K562 (cell line): ENCODE results near the gene PDE8B. TPM values are rescaled to one million over a fixed set of nuclear protein-coding genes. Genes with fewer than 3 reads are reported as not detected.

Experiments used
- ARHGAP35 ChIP-seq: fragments of 450-650 bp; IDR thresholded peaks from 2 replicates; pipeline ENCODE4 v1.6.1; 2018; ENCODE audit not compliant: partially characterized antibody
- BMI1 ChIP-seq: fragments of 150-350 bp; IDR thresholded peaks from 2 replicates; pipeline ENCODE4 v1.6.1; 2014; ENCODE audit warnings: low read length
- CEBPG ChIP-seq, 3 experiments: fragments of 200-800 bp in 1 of 3; sonication (Bioruptor generic) in 1 of 3; sonication (generic) in 1 of 3; formaldehyde crosslinking in 1 of 3; IDR thresholded peaks in 2 of 3; conservative IDR thresholded peaks in 1 of 3; 2 replicates each; pipeline versions ENCODE4 v1.6.1 to v1.8.0; 2016 to 2022; ENCODE audit warnings: missing compliant biosample characterization in 2 of 3, missing genetic modification characterization in 2 of 3, mild to moderate bottlenecking in 1 of 3, missing genetic modification reagents in 1 of 3
- CREB5 ChIP-seq: fragments of 250-450 bp; sonication (Bioruptor Pico); IDR thresholded peaks from 2 replicates; pipeline ENCODE4 v1.5.0; 2020; ENCODE audit warnings: mild to moderate bottlenecking
- CSDE1 ChIP-seq, 2 experiments: fragments of 450-650 bp; IDR thresholded peaks; 2 replicates each; pipeline ENCODE4 v1.6.1; 2016; ENCODE audit warnings: mild to moderate bottlenecking in 1 of 2
- E2F3 ChIP-seq: fragments of 250-450 bp; sonication (Bioruptor Pico); IDR thresholded peaks from 2 replicates; pipeline ENCODE4 v1.4.0; 2020; ENCODE audit warnings: mild to moderate bottlenecking
- FOXA1 ChIP-seq: fragments of 450-650 bp; IDR thresholded peaks from 2 replicates; pipeline ENCODE4 v1.6.1; 2016; ENCODE audit warnings: mild to moderate bottlenecking, borderline replicate concordance
- FOXA3 ChIP-seq, 2 experiments: fragments of 450-650 bp in 1 of 2; sonication (generic) in 1 of 2; formaldehyde crosslinking; IDR thresholded peaks in 1 of 2; conservative IDR thresholded peaks in 1 of 2; 2 replicates each; pipeline versions ENCODE4 v1.4.0 to v1.8.0; 2020 to 2022; ENCODE audit warnings: mild to moderate bottlenecking in 2 of 2, missing genetic modification reagents in 1 of 2
- FOXJ3 ChIP-seq: sonication (generic); formaldehyde crosslinking; IDR thresholded peaks from 2 replicates; pipeline ENCODE4 v1.4.0; 2020; ENCODE audit warnings: mild to moderate bottlenecking, missing genetic modification reagents
- HMG20A ChIP-seq: fragments of 450-650 bp; formaldehyde crosslinking; conservative IDR thresholded peaks from 2 replicates; pipeline ENCODE4 v1.4.0; 2020; ENCODE audit warnings: mild to moderate bottlenecking, mixed read lengths
- HNRNPLL ChIP-seq: fragments of 200-400 bp; formaldehyde crosslinking; IDR thresholded peaks from 2 replicates; pipeline ENCODE4 v1.6.1; 2017; ENCODE audit warnings: low read length, low read depth, mild to moderate bottlenecking; ENCODE audit not compliant: poor library complexity, severe bottlenecking
- HSF4 ChIP-seq: fragments of 250-450 bp; sonication (Bioruptor Pico); IDR thresholded peaks from 2 replicates; pipeline ENCODE4 v2.1.2; 2022; ENCODE audit warnings: mild to moderate bottlenecking, moderate library complexity, borderline replicate concordance
- KAT2B ChIP-seq: IDR thresholded peaks from one replicate; pipeline ENCODE4 v1.6.1; 2012; ENCODE audit warnings: low read depth, mild to moderate bottlenecking, control low read depth, inconsistent platforms, low read length, moderate library complexity
- MLLT1 ChIP-seq, 2 experiments: fragments of 450-650 bp; IDR thresholded peaks; 2 replicates each; pipeline ENCODE4 v1.6.1; 2016
- POLR3G ChIP-seq: IDR thresholded peaks from 2 replicates; pipeline ENCODE4 v1.6.1; 2011; ENCODE audit not compliant: insufficient read length, insufficient replicate concordance; ENCODE audit errors: extremely low read depth
- SMAD2 ChIP-seq: fragments of 150-350 bp; IDR thresholded peaks from 2 replicates; pipeline ENCODE4 v1.6.1; 2014; ENCODE audit warnings: low read depth, mild to moderate bottlenecking, low read length
- SNRNP70 ChIP-seq: fragments of 200-400 bp; formaldehyde crosslinking; optimal IDR thresholded peaks from 2 replicates; pipeline ENCODE3; 2017; ENCODE audit warnings: low read depth, low read length
- TEAD4 ChIP-seq, 2 experiments: sonication (generic) in 1 of 2; formaldehyde crosslinking in 1 of 2; IDR thresholded peaks; 2 replicates each; pipeline versions ENCODE4 v1.6.1 to v1.8.0; 2012 to 2022; ENCODE audit warnings: borderline replicate concordance in 1 of 2, inconsistent platforms in 1 of 2, low read length in 1 of 2, mild to moderate bottlenecking in 1 of 2, missing genetic modification reagents in 1 of 2
- U2AF2 ChIP-seq: fragments of 200-400 bp; formaldehyde crosslinking; optimal IDR thresholded peaks from 2 replicates; pipeline ENCODE3; 2017; ENCODE audit warnings: low read depth, mild to moderate bottlenecking, low read length
- ZKSCAN1 ChIP-seq: fragments of 150-350 bp; IDR thresholded peaks from 2 replicates; pipeline ENCODE4 v1.6.1; 2016; ENCODE audit warnings: low read depth, low read length
- ZNF224 ChIP-seq: sonication (generic); formaldehyde crosslinking; IDR thresholded peaks from 2 replicates; pipeline ENCODE4 v1.8.0; 2022; ENCODE audit warnings: mild to moderate bottlenecking, missing genetic modification reagents
- ZNF253 ChIP-seq: fragments of 250-450 bp; sonication (Bioruptor Pico); conservative IDR thresholded peaks from 2 replicates; pipeline ENCODE4 v1.6.1; 2021; ENCODE audit warnings: mild to moderate bottlenecking
- ZNF589 ChIP-seq: fragments of 200-800 bp; sonication (Bioruptor generic); IDR thresholded peaks from 2 replicates; pipeline ENCODE4 v1.6.1; 2016; ENCODE audit warnings: low read depth, missing genetic modification characterization, missing compliant biosample characterization
- ZNF75A ChIP-seq: fragments of 450-650 bp; formaldehyde crosslinking; IDR thresholded peaks from 2 replicates; pipeline ENCODE4 v1.4.0; 2020; ENCODE audit warnings: mild to moderate bottlenecking
- polyA plus RNA-seq, 8 experiments: library from polyadenylated mRNA; depleted of rRNA in 4 of 8; stranded (reverse) in 5 of 8; unstranded in 3 of 8; fragments of >200 nt; fragmentation: Nextera tagmentation in 2 of 8; fragmentation: Illumina TruSeq in 1 of 8; extraction: Ambion mirVana in 2 of 8; extraction: Trizol in 1 of 8; gene quantifications; 2 replicates each; pipeline versions ENCODE4 v1.2.1 to v1.2.3, GENCODE V29; 2011 to 2014; ENCODE audit warnings: inconsistent platforms in 1 of 8, missing spikeins in 1 of 8
- total RNA-seq, 7 experiments: library from RNA; depleted of rRNA in 6 of 7; stranded (reverse); fragments of >200 nt in 6 of 7; fragmentation: Illumina TruSeq in 2 of 7; extraction: Trizol in 2 of 7; gene quantifications; 2 replicates each; pipeline versions ENCODE4 v1.2.1 to v1.2.3, GENCODE V29; 2011 to 2021; ENCODE audit warnings: low replicate concordance in 1 of 7
- TF ChIP-seq, protein P1 (sequence below): fragments of 200-800 bp; sonication (Bioruptor generic); IDR thresholded peaks from 2 replicates; pipeline ENCODE4 v1.6.1; 2017; ENCODE audit warnings: missing genetic modification characterization, missing compliant biosample characterization

PDE8B gene
- total and polyA plus RNA-seq, 9 of the 15 experiments (the other 6 are each of a cell fraction or from before 2014, with no cell fraction given): 0.15 to 0.28 TPM; not detected in 7

- peak in 1 of 2 experiments; percentile 93; a peak in 2 of 4 replicates for TF ChIP-seq MLLT1 (IDR thresholded peaks at IDR 0.05)
- no peak for TF ChIP-seq ZNF589 (CRISPR knock-in tag)
- no peak for TF ChIP-seq U2AF2
- TF ChIP-seq ARHGAP35: no peak
- TF ChIP-seq POLR3G: no peak
- no peak for TF ChIP-seq CSDE1 (IDR thresholded peaks at IDR 0.05)
- TF ChIP-seq KAT2B: no peak
- TF ChIP-seq HSF4 (CRISPR knock-in tag): no peak
- TF ChIP-seq FOXJ3 (CRISPR knock-in tag): no peak
- TF ChIP-seq ZKSCAN1: no peak
- no peak for TF ChIP-seq FOXA1
- no peak for TF ChIP-seq BMI1
- no peak for TF ChIP-seq ZNF253 (CRISPR knock-in tag)
- peak; percentile 94 for TF ChIP-seq TEAD4 (IDR thresholded peaks at IDR 0.05; ENCODE audit: low read length)
- no peak for TF ChIP-seq TEAD4 (CRISPR knock-in tag; IDR thresholded peaks at IDR 0.05; ENCODE audit: borderline replicate concordance)
- no peak for TF ChIP-seq HMG20A (CRISPR knock-in tag)
- no peak for TF ChIP-seq ZNF224 (CRISPR knock-in tag)
- TF ChIP-seq HNRNPLL: no peak
- no peak for TF ChIP-seq SNRNP70
- no peak for TF ChIP-seq CEBPG (CRISPR knock-in tag; IDR thresholded peaks at IDR 0.05)
- TF ChIP-seq CEBPG (tag; conservative IDR thresholded peaks at IDR 0.05 in 1 of 2, IDR thresholded peaks at IDR 0.05 in 1 of 2): no peak
- TF ChIP-seq, protein P1, sequence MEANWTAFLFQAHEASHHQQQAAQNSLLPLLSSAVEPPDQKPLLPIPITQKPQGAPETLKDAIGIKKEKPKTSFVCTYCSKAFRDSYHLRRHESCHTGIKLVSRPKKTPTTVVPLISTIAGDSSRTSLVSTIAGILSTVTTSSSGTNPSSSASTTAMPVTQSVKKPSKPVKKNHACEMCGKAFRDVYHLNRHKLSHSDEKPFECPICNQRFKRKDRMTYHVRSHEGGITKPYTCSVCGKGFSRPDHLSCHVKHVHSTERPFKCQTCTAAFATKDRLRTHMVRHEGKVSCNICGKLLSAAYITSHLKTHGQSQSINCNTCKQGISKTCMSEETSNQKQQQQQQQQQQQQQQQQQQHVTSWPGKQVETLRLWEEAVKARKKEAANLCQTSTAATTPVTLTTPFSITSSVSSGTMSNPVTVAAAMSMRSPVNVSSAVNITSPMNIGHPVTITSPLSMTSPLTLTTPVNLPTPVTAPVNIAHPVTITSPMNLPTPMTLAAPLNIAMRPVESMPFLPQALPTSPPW (CRISPR knock-in tag): no peak
- TF ChIP-seq E2F3 (CRISPR knock-in tag): no peak
- TF ChIP-seq ZNF75A (CRISPR knock-in tag): peak; percentile 89
- no peak; a peak in 1 of 4 replicates for TF ChIP-seq FOXA3 (CRISPR knock-in tag; conservative IDR thresholded peaks at IDR 0.05 in 1 of 2, IDR thresholded peaks at IDR 0.05 in 1 of 2)
- TF ChIP-seq CREB5: no peak
- TF ChIP-seq SMAD2: no peak
Measured at GRCh38 chr5:77224672-77225355, 14.3 kb downstream of the PDE8B start (continued).
